GM21723 (cell line): ENCODE measurements around the gene RETREG3.

ENCODE experiments used
- ATAC-seq: cut with Tn5 transposase; IDR thresholded peaks from one replicate; pipeline ENCODE4 v1.9.1; 2021; ENCODE audit warnings: mild to moderate bottlenecking, moderate library complexity; ENCODE audit not compliant: unreplicated experiment

RETREG3 gene

DNA sequence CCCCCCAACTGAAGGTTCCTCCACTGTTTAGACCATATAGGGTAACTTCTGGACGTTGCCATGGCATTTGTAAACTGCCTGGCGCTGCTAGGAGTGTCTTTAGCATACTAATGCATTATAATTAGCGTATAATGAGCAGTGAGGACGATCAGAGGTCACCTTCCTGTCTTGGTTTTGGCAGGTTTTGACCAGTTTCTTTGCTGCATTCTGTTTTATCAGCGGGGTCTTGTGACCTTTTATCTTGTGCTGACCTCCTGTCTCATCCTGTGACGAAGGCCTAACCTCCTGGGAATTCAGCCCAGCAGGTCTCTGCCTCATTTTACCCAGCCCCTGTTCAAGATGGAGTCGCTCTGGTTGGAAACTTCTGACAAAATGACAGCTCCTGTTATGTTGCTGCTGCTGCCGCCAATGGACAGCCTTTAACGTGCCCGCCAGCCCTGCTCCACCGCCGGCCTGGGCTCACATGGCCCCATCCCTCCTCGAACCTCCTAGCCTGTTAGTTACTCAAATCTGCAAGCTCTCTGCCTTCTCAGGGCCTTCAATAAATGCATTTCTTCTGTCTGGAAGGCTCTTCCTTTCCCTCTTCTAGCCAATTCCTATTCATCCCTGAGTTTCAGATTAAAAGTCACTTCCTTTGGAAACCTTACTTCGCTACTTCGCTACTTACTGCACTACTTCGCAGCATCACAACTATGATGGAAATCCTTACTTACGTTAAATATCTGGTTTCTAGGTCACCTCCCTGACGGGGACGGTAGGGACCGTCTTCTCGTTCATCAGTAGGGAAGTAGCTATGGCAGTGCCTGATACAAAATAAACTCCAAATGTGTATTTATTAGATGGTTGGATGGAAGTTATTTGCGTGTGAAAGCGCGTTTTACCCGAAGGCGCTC lies 73.8 kb downstream of the RETREG3 start:
- ATAC-seq, result no peak

DNA sequence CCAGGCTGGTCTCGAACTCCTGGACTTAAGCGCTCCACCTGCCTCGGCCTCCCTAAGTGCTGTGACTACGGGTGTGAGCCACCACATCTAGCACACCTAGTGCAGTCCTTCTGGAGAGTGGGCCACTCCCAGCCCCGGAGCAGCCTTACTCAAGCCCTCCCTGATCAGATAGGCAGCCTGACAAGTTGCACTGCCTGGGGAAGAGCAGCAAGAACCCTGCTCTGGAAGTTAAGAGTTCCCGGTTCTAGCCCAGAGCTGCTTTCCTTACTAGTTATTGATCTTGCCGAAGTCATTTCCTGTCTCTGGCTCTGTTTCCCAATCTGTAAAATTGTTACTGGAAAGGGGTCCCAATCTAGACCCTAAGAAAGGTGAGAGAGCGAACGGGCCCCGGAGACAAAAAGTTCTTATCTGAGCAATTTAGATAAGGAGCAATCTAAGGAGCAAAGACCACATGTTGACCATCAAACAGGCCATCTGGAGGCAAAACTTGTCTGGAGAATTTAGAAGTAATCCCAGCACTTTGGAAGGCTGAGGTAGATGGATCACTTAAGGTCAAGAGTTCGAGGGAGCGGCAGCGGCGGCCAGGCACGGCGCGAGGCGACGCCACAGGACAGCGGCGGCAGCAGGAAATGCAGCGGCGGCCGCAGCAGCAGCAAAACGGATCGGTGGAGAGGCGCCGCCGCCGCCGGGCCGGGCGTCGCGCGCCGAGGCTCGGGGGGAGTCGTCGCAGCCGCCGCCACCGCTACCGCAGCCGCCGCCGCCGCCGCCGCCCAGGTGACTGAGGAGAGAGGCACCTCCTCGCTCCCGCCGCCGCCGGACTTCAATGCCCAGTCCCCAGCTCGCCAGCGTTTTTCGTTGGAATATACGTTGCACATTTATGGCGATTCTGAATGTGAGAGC lies 77.5 kb downstream of the RETREG3 start:
- no peak for ATAC-seq

DNA sequence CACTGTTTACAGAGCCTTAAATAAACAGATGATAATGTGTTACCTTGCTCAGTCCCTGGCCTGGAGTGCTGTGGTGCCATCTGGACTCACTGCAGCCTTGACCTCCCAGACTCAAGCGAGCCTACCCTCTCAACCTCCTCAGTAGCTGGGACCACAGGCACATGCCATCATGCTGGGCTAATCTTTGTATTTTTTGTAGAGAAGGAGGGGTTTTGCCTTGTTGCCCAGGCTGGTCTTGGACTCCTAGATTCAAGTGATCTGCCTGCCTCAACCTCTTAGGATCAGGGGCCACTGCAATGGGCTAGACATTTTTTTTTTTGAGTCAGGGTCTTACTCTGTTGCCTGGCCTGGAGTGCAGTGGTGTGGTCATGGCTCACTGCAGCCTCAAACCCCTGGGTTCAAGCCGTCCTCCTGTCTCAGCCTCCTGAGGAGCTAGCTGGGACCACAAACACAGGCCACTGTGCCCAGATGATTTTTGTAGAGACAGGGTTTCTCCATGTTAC lies 78.2 kb downstream of the RETREG3 start:
- no peak for ATAC-seq
